ENCODE results near the gene DGKQ. TPM values are rescaled to one million over a fixed set of nuclear protein-coding genes. Genes with fewer than 3 reads are reported as not detected.
A peak's percentile ranks its signal among the peaks of the same experiment; 100 is the strongest.

Gene DGKQ
- total and polyA plus RNA-seq, 2 of the 13 experiments (the other 11 are each of a cell fraction or from before 2014, with no cell fraction given): 4.5 to 7.2 TPM

DNA sequence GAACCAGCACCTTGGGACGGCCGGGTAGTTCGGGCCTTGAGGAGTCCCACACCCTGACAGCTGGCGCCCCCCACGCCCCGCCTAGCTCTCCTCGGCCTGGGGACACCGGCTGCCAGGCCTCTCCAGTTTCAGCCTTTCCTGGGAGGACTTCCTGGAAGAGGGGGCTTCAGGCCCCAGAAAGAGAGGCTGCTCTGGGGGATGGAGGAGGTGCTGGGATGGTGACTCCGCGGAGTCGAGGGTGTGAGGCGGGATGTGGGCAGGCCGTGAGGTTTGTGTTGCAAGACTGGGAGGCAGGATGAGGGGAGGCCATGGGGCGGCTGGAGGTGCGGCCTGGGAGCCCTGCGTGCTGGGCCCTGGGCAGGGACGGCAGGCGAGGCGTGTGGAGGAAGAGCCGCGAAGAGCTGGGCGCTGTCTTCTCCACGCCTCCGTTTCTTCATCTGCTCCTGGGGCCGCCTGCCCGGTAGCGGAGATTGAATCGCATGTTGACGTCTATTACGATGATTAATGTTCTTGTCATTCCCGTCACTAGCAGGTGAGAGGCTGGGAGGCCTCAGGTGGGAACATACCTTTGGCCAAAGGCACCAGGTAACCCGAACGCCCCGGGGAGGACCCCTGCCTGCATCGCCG, 37.1 kb upstream of the DGKQ start (continued):
- TF ChIP-seq, protein P1, sequence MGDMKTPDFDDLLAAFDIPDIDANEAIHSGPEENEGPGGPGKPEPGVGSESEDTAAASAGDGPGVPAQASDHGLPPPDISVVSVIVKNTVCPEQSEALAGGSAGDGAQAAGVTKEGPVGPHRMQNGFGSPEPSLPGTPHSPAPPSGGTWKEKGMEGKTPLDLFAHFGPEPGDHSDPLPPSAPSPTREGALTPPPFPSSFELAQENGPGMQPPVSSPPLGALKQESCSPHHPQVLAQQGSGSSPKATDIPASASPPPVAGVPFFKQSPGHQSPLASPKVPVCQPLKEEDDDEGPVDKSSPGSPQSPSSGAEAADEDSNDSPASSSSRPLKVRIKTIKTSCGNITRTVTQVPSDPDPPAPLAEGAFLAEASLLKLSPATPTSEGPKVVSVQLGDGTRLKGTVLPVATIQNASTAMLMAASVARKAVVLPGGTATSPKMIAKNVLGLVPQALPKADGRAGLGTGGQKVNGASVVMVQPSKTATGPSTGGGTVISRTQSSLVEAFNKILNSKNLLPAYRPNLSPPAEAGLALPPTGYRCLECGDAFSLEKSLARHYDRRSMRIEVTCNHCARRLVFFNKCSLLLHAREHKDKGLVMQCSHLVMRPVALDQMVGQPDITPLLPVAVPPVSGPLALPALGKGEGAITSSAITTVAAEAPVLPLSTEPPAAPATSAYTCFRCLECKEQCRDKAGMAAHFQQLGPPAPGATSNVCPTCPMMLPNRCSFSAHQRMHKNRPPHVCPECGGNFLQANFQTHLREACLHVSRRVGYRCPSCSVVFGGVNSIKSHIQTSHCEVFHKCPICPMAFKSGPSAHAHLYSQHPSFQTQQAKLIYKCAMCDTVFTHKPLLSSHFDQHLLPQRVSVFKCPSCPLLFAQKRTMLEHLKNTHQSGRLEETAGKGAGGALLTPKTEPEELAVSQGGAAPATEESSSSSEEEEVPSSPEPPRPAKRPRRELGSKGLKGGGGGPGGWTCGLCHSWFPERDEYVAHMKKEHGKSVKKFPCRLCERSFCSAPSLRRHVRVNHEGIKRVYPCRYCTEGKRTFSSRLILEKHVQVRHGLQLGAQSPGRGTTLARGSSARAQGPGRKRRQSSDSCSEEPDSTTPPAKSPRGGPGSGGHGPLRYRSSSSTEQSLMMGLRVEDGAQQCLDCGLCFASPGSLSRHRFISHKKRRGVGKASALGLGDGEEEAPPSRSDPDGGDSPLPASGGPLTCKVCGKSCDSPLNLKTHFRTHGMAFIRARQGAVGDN (CRISPR knock-in tag; IDR thresholded peaks at IDR 0.05): peak; percentile 85
- TF ChIP-seq BRD4 (CRISPR knock-in tag; IDR thresholded peaks at IDR 0.05) (0 out of 2 replicates have a peak, but pooled peaks have one; percentile 26), ZNF776 (CRISPR knock-in tag; IDR thresholded peaks at IDR 0.05) (peak; percentile 13; the same call in 1 of the 2 replicates), ZNF263 (CRISPR knock-in tag; IDR thresholded peaks at IDR 0.05) (peak; percentile 28; the same call in 1 of the 2 replicates), CEBPB (IDR thresholded peaks at IDR 0.05; ENCODE audit: borderline replicate concordance, low read depth, low read length) (peak; percentile 48; the same call in 1 of the 2 replicates), SAP130 (CRISPR knock-in tag; IDR thresholded peaks at IDR 0.05; ENCODE audit: low read depth) (peak; percentile 5; the same call in 1 of the 2 replicates), CHD4 (IDR thresholded peaks at IDR 0.05; ENCODE audit: borderline replicate concordance, low read length) (0 out of 2 replicates have a peak, but pooled peaks have one; percentile 49), MEIS2 (CRISPR knock-in tag; IDR thresholded peaks at IDR 0.05) (0 out of 2 replicates have a peak, but pooled peaks have one; percentile 21), ZNF430 (CRISPR knock-in tag; IDR thresholded peaks at IDR 0.05) (0 out of 2 replicates have a peak, but pooled peaks have one; percentile 40), ZNF768 (CRISPR knock-in tag; IDR thresholded peaks at IDR 0.05) (peak; percentile 15; the same call in 1 of the 2 replicates), MTA3 (CRISPR knock-in tag; IDR thresholded peaks at IDR 0.05) (no peak), ZFP36 (IDR thresholded peaks at IDR 0.05; ENCODE audit: borderline replicate concordance, low read depth, low read length, partially characterized antibody) (peak; percentile 79)
- TF ChIP-seq, protein P2, sequence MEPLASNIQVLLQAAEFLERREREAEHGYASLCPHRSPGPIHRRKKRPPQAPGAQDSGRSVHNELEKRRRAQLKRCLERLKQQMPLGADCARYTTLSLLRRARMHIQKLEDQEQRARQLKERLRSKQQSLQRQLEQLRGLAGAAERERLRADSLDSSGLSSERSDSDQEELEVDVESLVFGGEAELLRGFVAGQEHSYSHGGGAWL (CRISPR knock-in tag; IDR thresholded peaks at IDR 0.05): 0 out of 2 replicates have a peak, but pooled peaks have one; percentile 17
- TF ChIP-seq, protein P3, sequence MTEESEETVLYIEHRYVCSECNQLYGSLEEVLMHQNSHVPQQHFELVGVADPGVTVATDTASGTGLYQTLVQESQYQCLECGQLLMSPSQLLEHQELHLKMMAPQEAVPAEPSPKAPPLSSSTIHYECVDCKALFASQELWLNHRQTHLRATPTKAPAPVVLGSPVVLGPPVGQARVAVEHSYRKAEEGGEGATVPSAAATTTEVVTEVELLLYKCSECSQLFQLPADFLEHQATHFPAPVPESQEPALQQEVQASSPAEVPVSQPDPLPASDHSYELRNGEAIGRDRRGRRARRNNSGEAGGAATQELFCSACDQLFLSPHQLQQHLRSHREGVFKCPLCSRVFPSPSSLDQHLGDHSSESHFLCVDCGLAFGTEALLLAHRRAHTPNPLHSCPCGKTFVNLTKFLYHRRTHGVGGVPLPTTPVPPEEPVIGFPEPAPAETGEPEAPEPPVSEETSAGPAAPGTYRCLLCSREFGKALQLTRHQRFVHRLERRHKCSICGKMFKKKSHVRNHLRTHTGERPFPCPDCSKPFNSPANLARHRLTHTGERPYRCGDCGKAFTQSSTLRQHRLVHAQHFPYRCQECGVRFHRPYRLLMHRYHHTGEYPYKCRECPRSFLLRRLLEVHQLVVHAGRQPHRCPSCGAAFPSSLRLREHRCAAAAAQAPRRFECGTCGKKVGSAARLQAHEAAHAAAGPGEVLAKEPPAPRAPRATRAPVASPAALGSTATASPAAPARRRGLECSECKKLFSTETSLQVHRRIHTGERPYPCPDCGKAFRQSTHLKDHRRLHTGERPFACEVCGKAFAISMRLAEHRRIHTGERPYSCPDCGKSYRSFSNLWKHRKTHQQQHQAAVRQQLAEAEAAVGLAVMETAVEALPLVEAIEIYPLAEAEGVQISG (CRISPR knock-in tag; IDR thresholded peaks at IDR 0.05): 0 out of 2 replicates have a peak, but pooled peaks have one; percentile 10
- TF ChIP-seq, protein P4, sequence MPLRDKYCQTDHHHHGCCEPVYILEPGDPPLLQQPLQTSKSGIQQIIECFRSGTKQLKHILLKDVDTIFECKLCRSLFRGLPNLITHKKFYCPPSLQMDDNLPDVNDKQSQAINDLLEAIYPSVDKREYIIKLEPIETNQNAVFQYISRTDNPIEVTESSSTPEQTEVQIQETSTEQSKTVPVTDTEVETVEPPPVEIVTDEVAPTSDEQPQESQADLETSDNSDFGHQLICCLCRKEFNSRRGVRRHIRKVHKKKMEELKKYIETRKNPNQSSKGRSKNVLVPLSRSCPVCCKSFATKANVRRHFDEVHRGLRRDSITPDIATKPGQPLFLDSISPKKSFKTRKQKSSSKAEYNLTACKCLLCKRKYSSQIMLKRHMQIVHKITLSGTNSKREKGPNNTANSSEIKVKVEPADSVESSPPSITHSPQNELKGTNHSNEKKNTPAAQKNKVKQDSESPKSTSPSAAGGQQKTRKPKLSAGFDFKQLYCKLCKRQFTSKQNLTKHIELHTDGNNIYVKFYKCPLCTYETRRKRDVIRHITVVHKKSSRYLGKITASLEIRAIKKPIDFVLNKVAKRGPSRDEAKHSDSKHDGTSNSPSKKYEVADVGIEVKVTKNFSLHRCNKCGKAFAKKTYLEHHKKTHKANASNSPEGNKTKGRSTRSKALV (CRISPR knock-in tag; IDR thresholded peaks at IDR 0.05): 0 out of 2 replicates have a peak, but pooled peaks have one; percentile 16
- TF ChIP-seq, protein P5, sequence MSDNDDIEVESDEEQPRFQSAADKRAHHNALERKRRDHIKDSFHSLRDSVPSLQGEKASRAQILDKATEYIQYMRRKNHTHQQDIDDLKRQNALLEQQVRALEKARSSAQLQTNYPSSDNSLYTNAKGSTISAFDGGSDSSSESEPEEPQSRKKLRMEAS (IDR thresholded peaks at IDR 0.05): peak; percentile 70
- TF ChIP-seq, protein P6, sequence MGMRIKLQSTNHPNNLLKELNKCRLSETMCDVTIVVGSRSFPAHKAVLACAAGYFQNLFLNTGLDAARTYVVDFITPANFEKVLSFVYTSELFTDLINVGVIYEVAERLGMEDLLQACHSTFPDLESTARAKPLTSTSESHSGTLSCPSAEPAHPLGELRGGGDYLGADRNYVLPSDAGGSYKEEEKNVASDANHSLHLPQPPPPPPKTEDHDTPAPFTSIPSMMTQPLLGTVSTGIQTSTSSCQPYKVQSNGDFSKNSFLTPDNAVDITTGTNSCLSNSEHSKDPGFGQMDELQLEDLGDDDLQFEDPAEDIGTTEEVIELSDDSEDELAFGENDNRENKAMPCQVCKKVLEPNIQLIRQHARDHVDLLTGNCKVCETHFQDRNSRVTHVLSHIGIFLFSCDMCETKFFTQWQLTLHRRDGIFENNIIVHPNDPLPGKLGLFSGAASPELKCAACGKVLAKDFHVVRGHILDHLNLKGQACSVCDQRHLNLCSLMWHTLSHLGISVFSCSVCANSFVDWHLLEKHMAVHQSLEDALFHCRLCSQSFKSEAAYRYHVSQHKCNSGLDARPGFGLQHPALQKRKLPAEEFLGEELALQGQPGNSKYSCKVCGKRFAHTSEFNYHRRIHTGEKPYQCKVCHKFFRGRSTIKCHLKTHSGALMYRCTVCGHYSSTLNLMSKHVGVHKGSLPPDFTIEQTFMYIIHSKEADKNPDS (CRISPR knock-in tag; IDR thresholded peaks at IDR 0.05): no peak
